Fibroblast of pulmonary artery (primary cell): ENCODE measurements around the gene TLCD5.

Experiments used
- DNase-seq: peaks from one replicate; pipeline ENCODE4 v3.0.0-alpha.2; 2010; ENCODE audit warnings: low read depth
- H3K4me3 ChIP-seq: replicated peaks from 2 replicates; pipeline ENCODE4 v1.5.1; 2011; ENCODE audit warnings: low read depth, mild to moderate bottlenecking, control low read depth, low read length, moderate library complexity
- CTCF ChIP-seq: IDR thresholded peaks from 2 replicates; pipeline ENCODE4 v1.5.1; 2011; ENCODE audit warnings: mild to moderate bottlenecking, control low read depth, low read length, inconsistent platforms; ENCODE audit errors: missing control alignments

TLCD5 gene

DNA sequence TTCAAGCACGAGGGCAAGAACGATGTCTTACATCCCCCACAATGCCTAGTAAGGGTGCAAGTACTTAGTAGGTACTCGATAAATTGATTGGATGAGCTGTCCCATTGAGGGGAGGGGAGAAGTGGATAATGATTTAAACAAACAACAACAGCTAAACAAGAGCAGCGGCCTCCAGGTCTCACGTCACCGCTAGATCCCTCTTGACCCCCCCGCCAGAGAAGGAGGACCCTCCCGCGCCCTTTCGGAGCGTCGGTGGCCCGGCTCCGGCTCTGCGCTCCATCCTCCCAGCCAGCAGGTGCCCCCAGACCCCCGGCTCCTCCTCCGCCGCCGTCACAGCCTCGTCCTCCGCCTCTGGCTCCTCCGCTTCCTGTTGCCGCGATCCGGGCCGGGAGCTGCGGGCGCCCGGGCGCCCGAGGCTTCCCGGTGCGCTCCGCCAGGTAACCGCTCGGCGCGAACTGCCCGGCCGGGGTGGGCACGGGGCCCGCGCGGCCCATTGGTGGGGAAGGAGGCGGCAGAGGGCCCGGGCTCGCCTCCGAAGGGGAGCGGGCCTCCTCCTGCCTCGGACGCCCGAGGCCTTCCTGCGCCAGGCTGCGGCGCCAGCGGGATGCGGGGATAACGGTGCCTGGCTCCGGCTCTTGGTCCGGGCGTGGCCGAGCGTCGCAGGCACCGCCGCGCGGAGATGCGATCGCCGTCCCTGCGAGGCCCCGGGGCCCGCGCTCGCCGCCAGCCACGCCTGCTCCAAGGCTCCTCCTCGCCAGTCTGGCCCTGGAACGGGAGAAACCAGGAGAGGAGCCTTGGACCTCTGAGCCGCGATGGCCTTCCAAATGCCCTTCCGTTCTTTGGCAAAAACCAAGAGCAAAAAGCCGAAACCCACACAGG, at the start of gene TLCD5:
TLCD5 (plus strand) TSS at position 368 of the 879 bp plus-strand sequence. CDS start 2,143 bp downstream, outside the sequence.
- H3K4me3 ChIP-seq = peak within 1 kb of the TSS; percentile 63
- TF ChIP-seq CTCF = no peak
- peak; percentile 67 for DNase-seq

DNA sequence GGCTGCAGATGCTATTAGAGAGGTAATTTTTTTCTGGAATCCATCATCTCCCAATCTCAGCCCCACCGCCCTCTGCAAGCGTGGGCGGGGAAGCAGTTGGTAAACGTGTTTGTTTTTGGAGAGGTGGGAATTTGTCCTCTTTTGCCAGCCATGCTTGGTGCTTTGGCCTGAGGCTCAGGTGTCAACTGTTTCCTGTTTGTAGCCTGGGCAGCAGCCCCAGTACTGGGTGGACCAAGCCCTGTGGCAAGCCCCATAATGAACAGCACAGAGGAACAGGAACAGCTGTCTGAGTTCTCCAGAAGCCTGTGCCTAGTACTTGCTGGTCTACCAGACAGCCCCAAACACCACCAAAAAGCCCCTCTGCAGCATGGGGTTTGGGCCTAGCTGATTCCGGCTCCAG, 45.6 kb upstream of the TLCD5 start:
- no peak for DNase-seq
- no peak overlapping the region for H3K4me3 ChIP-seq

GRCh38 chr11:120280600-120281051, 44.5 kb upstream of the TLCD5 start:
- no peak for TF ChIP-seq CTCF
- H3K4me3 ChIP-seq = no peak overlapping the region
- no peak for DNase-seq

More for the DNA sequence above, 45.6 kb upstream of the TLCD5 start:
- TF ChIP-seq CTCF = no peak

GRCh38 chr11:120281143-120281795, 43.8 kb upstream of the TLCD5 start:
- TF ChIP-seq CTCF = no peak
- peak; percentile 23 for DNase-seq
- no peak overlapping the region for H3K4me3 ChIP-seq

- no peak for TF ChIP-seq CTCF
- DNase-seq = no peak
- H3K4me3 ChIP-seq = no peak overlapping the region
Measured at GRCh38 chr11:120283124-120283523, 42.0 kb upstream of the TLCD5 start.

- no peak for TF ChIP-seq CTCF
- no peak overlapping the region for H3K4me3 ChIP-seq
- no peak for DNase-seq
Measured at GRCh38 chr11:120284272-120284671, 40.8 kb upstream of the TLCD5 start.
